OCI-M2 (cell line): ENCODE measurements around the gene UVRAG.
"Not testable (repeated sequence)": the region's sequence is repeated elsewhere in the genome, so short reads cannot be mapped to it uniquely, and the experiment has no call there.

Experiments
- DNase-seq: peaks from one replicate; lab custom pipeline; 2025; ENCODE audit not compliant: unreplicated experiment; lab: John Stamatoyannopoulos, UW

Gene UVRAG

DNA sequence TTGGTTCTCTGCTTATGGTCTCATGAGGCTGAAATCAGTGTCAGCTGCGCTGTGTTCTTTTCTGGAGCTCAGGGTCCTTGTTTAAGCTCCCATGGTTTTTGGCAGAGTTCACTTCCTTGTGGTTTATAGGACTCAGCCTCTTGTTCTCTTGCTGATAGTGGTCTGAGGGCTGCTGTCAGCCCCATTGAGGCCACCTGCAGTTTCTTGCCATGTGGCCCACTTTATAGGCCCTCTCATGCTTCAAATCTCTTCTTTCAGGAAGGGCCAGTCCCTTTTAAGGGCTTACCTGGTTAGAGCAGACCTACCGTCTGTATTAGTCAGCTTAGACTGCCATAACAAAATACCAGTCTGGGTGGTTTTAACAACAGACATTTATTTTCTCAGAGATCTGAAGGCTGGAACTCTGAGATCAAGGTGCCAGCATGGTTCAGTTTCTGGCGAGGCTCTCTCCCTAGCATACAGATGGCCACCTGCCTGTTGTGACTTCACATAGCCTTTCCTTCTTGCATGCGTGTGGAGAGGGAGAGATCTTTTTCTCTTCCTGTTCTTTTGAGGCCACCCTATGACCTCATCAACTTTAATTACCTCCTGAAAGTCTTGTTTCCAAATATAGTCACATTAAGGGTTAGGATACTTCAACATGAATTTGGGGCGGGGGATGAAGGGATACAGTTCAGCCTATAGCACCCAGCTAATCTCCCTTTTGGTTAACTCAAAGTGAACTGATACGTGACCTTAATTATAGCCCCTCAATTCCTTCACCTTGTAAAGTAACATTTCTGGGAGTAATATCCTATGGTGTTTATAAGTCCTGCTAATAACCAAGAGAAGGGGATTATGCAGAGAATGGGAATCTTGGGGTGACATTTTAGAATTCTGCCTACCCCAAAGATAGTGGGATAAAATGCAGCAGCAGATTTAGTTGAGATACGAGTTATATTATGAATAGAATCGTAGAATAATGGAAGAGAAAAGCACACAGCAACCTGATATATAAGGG, 131.8 kb downstream of the UVRAG start:
- DNase-seq = no peak

DNA sequence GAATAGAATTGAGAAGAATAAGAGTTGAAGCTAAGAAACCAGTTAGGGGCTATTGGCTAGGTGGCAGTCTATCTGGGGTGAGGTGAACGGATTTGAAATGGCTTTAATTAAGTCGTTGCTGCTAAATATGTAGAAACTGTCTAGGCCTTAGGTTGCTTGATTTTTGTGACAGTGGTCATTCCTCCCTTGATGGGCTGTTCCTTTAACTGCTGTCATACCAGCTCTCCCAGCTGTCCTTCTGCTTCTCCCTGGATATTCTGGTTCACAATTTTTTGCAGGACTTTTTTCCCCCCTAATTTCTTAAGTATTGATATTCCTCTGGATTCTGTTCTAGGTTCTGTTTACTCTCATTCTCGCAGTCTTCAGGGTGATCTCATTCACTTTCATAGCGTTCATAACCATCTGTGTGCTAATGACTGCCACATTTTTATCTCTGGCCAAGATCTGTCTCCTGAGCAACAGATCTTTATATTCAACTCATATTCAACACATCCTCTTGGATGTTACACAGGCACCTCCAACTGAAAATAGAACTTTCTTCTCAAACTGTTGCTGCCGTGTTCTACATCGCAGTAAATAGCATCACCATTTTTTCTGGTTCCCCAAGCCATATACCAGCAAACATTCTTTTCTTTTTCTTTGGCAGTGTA, 134.1 kb downstream of the UVRAG start:
- no peak for DNase-seq

DNA sequence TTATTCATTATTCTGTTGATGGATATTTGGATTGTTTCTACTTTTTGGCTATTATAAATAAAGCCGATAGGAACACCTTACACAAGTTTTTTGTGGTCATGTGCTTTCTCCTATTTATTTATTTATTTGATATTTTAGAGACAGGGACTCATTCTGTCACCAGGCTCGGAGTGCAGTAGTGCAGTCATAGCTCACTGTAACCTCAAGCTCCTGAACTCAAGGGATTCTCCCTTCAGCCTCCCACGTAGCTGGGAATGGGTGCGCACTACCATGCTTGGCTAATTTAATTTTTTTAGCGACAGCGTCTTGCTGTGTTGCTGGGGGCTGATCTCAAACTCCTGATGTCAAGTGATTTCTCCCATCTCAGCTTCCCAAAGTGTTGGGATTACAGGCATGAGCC, 135.1 kb downstream of the UVRAG start:
- DNase-seq = no peak

- no peak for DNase-seq
Observed at GRCh38 chr11:75954039-75954438, 139.0 kb downstream of the UVRAG start.

- no peak for DNase-seq
Observed at GRCh38 chr11:75955443-75955842, 140.4 kb downstream of the UVRAG start.

DNA sequence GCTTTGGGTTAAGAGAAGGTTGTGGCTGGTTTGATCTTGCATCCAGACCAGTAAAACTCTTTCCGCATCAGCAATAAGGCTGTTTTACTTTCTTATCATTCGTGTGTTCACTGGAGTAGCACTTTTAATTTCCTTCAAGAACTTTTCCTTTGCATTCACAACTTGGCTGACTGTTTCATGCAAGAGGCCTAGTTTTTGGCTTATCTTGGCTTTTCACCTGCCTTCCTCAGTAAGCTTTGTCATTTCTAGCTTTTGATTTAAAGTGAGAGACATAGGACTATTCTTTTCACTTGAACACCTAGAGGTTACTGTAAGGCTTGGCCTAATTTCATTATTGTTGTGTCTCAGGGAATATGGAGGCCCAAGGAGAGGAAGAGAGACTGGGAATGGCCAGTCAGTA, 144.5 kb downstream of the UVRAG start:
- DNase-seq = no peak

GRCh38 chr11:75964071-75964470, 149.1 kb downstream of the UVRAG start:
- DNase-seq = no peak

DNA sequence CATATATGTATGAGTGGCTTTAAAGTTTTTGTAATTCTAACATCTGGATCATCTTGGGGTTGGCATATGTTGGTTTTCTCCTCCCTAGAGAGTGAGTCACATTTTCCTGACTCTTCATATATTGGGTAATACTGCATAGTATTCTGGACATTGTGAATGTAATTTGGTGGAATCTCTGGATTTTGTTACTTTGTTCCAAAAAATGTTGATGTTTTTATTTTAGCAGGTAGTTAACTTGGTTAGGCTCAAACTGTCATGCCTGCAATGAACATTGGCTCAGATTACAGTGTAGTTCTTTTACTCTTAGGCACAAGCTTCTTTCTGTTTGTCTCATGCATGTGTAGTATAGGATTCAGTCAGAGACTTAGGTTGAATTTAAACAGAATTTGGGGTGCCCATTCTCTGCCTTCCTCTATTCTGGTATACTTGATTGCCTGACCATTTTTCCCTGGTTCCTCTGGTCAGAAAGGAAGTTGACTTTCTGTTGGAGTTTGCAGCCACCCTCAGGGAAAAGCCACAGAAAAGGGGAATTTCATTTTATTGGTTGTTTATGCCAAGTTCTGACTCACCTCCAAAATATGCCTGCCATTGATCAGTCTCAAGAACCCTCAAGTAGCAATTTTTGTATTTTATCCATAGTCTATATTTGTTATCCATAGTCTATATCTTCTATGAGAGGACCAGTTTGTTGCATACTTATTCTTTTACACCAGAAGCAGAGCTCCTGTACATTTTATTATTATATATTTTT, 151.7 kb downstream of the UVRAG start:
- no peak for DNase-seq

- no peak for DNase-seq
Observed at GRCh38 chr11:75968021-75968625, 153.1 kb downstream of the UVRAG start.

GRCh38 chr11:75969626-75970308, 154.8 kb downstream of the UVRAG start:
- no peak for DNase-seq

GRCh38 chr11:75973710-75974109, 158.7 kb downstream of the UVRAG start:
- DNase-seq = not testable (repeated sequence)

DNA sequence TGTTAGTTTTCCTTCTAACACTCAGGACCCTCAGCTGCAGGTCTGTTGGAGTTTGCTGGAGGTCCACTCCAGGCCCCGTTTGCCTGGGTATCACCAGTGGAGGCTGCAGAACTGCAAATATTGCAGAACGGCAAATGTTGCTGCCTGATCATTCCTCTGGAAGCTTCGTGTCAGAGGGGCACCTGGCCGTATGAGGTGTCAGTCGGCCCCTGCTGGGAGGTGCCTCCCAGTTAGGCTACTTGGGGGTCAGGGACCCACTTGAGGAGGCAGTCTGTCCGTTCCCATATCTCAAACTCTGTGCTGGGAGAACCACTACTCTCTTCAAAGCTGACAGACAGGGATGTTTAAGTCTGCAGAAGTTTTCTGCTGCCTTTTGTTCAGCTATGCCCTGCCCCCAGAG, 164.1 kb downstream of the UVRAG start:
- DNase-seq = not testable (repeated sequence)

DNA sequence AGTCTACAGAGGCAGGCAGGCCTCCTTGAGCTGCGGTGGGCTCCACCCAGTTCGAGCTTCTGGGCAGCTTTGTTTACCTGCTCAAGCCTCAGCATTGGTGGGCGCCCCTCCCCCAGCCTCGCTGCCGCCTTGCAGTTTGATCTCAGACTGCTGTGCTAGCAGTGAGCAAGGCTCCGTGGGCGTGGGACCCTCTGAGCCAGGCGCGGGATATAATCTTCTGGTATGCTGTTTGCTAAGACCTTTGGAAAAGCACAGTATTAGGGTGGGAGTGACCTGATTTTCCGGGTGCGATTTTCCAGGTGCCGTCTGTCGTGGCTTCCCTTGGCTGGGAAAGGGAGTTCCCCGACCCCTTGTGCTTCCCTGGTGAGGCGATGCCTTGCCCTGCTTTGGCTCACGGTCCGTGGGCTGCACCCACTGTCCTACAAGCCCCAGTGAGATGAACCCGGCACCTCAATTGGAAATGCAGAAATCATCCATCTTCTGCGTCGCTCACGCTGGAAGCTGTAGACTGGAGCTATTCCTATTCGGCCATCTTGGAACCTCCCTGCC, 164.5 kb downstream of the UVRAG start:
- DNase-seq = not testable (repeated sequence)

GRCh38 chr11:75980031-75980430, 165.0 kb downstream of the UVRAG start:
- no peak for DNase-seq

DNA sequence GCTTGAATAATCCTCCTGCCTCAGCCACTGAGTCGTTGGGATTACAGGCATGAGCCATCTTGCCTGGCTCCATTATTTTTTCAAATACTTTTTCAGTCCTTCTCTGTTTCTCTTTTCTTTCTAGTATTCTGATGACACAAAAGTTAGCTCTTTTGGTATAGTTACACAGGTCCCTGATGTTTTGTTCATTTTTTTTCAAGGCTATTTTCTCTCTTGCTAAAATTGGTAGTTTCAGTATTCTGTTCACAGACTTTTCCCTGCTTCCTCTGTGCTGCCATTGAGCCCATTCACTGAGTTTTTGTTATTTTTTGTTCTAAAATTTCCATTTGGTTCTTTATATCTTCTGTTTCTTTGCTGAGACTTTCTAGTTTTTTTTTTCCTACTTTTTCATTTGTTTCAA, 166.5 kb downstream of the UVRAG start:
- no peak for DNase-seq

GRCh38 chr11:75982309-75982708, 167.3 kb downstream of the UVRAG start:
- no peak for DNase-seq

- DNase-seq = no peak
Observed at GRCh38 chr11:75986966-75987365, 172.0 kb downstream of the UVRAG start.

DNA sequence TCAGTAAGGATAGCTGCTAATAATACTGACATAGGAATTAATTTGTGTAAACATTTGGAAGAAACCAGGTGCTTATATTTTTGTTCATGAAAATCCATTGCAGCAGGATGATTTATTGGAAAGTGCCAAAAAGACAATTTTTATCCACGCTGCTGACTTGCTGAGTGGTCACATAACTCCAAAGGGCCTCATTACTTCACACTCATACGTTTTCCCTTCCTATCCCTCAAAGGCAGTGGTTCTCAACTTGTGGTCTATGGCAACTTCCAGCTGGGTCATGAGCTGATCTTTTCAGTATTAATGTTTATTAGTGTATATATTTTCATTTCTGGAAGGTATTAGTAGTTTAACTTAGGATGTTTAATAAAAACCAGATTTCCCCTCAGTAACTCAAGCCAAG, 178.1 kb downstream of the UVRAG start:
- DNase-seq = no peak

DNA sequence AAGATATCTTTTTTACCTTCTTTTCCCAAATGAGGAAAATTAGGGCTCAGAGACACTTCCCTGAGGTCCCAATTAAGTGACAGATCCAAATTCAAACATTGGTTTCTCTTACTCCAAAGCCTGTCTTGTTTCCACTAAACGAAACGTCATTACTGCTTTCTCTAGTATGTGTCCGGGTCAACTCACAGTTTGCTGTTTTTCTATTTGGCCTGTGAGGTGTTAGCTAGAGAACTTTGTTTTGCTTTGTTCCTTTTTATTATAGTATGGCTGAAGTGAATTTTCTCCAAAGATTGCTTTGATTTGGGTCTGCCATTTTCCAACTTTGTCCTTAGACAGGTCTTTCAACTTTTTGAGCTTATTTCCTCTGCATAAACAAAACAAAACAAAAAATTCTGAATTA, 179.6 kb downstream of the UVRAG start:
- DNase-seq = no peak
